HS-27A (cell line): Measurements from ENCODE around the gene CLIC4.
"Not testable (repeated sequence)": the region's sequence is repeated elsewhere in the genome, so short reads cannot be mapped to it uniquely, and the experiment has no call there.

Experiments
- DNase-seq: peaks from one replicate; pipeline ENCODE4 v3.0.0-alpha.2; 2012; ENCODE audit warnings: low read depth, missing footprints

Gene CLIC4

DNA sequence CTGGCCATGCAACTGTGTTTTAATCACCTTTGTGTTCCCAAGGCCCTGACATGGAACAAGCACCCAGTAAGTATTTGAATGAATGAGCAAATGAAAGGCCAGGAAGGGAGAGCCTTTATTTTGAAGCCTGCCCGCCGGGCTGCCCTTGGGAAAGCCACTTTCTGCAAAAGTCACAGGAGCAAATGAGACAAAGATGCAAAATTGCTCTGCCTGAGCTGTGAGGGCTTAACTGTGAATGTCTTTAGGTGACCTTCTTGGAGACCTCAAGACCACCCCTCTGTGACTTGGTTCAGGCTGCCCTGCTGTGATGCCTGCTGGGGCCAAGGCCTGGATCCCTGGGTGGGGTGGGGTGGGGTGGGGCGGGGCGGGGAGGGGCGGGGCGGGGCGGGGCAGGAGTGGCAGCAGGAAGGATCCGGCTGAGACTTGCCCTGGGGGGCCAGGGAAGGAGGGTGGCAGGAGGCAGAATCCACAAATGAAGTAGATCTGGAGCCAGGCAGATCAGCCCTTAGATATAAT is 130.8 kb downstream of the CLIC4 start:
- no peak for DNase-seq

DNA sequence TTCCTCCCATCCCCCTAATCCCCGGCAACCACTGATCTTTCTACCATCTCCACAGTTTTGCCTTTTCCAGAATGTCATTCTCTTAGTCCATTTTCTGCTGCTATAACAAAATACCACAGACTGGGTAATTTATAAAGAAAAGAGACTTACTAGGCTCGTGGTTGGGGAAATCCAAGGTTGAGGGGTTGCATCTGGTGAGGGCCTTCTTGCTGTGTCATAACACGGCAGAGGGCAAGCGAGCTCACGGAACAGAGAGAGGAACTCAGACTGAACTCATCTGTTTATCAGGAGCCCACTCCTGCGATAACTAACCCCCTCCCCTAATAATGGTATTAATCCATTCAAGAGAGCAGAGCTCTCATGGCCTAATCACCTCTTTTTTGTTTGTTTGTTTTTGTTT is 132.8 kb downstream of the CLIC4 start:
- DNase-seq, result no peak

- DNase-seq, result no peak
Measured at GRCh38 chr1:24878775-24879742, 133.8 kb downstream of the CLIC4 start.

DNA sequence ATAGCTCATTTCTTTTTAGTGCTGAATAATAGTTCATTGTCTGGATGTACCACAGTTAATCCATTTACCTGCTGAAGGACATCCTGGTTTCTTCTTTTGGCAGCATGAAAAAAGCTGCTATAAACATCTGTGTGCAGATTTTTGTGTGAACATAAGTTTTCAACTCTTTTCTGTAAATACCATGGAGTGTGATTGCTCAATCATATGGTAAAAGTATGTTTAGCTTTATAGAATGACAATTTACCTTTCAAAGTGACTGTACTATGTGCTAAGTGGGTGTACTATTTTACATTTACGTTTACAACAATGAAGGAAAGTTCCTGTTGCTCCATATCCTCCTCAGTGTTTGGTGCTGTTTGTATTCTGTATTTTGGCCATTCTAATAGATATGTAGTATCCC is 135.8 kb downstream of the CLIC4 start:
- DNase-seq, result no peak

GRCh38 chr1:24884751-24885150 is 139.5 kb downstream of the CLIC4 start:
- no peak for DNase-seq

DNA sequence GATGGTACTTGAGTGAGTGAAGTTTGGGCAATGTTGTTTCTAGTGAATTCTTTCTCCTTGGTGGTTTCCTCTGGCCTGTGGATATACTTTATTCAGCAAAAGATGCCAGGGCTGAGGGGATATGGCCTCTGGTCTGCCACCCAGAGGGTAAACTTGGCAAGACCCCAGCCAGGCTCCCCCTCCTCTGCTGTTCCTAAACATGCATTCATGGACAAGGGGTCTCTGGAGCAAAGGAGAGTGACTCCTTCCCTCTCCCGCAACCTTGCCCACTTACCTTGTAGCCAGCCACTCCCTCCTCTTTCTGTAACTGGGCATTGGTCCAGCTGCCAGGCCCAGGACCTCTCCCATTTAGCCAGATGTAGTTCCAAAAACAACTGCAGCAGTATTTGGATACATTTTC is 141.0 kb downstream of the CLIC4 start:
- DNase-seq, result no peak

GRCh38 chr1:24888061-24888970 is 143.1 kb downstream of the CLIC4 start:
- no peak for DNase-seq

- DNase-seq, result no peak
Measured at GRCh38 chr1:24888971-24889676, 143.9 kb downstream of the CLIC4 start.

DNA sequence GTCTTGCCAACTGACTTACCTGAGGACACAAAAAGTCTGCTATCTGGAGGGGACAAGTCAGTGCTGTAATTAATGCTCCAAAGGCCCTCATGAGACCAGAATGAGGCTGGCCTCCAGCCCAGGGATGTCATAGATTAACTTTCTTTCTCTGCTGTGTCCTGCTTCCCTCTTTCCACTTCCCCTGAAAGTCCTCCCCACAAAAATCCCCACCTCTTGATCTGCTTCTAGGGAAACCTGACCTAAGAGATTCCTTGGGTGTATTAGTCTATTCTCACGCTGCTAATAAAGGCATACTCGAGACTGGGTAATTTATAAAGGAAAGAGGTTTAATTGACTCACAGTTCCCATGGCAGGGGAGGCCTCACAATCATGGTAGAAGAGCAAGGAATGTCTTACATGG is 145.6 kb downstream of the CLIC4 start:
- DNase-seq, result no peak

DNA sequence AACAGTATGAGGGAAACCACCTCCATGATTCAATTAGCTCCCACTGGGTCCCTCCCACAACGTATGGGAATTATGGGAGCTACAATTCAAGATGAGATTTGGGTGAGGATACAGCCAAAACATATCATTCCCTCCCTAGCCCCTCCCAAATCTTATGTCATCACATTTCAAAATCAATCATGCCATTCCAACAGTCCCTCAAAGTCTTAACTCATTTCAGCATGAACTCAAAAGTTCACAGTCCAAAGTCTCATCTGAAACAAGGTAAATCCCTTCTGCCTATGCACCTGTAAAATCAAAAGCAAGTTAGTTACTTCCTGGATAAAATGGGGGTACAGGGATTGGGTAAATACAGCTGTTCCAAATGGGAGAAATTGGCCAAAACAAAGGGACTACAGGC is 146.1 kb downstream of the CLIC4 start:
- DNase-seq, result not testable (repeated sequence)

DNA sequence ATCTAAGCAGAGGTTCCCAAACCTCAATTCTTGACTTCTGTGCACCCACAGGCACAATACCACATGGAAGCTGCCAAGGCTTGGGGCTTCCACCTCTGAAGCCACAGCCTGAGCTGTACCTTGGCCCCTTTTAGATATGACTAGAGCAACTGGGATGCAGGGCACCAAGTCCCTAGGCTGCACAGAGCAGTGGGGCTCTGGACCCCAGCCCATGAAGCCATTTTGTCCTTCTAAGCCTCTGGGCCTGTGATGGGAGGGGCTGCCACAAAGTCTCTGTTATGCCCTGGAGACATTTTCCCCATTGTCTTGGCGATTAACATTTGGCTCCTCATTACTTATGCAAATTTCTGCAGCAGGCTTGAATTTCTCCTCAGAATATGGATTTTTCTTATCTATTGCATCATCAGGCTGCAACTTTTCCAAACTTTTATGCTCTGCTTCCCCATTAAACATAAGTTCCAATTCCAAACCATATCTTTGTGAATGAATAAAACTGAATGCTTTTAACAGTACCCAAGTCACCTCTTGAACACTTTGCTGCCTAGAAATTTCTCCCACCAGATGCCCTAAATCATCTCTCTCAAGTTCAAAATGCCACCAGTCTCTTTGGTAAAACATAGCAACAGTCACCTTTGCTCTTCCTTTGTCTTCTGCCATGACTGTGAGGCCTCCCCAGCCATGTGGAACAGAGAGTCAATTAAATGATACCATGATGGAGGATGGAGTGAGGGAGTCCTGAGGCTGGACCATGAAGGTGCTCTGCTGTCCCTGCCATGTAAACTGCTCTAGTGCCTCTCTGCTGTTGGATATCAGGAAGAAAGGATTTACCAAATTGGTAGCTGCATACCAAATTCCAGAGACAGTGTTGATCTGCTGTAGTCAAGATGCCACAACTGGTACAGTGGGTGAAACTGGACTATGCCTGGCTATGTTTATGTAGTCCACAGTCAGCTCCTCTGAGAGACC is 147.2 kb downstream of the CLIC4 start:
- no peak for DNase-seq

- no peak for DNase-seq
Measured at GRCh38 chr1:24893431-24893830, 148.2 kb downstream of the CLIC4 start.
